ENCODE data around the gene ITIH6.

Gene ITIH6

DNA sequence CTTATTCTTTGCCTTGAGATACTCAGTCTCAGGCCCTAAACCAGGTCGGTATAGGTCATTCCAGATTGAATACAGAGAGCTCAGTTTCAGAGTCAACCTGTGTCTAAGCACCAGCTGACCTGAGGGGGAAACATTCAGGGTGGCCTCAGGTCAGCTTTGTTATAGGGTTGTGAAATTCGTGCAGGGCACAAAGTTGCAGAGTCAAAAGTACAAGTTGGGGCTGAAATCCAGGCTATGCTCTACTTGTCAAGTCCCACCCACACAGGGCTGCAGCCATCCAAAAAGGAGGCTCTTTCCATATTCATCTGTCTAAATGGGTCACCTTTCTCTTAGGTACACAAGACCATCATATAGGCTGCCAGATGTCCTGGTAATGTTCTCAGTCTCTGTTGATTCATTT, 89.7 kb downstream of the ITIH6 start:
- H3K27me3 ChIP-seq (ENCODE audit: control insufficient read depth, insufficient read depth, low read length) = no peaks in the 10 kb centered on the region
- no peak overlapping the region for H3K9ac ChIP-seq (ENCODE audit: low read depth, low read length)

More for the DNA sequence above, 89.7 kb downstream of the ITIH6 start:
- no peaks in the 10 kb centered on the region for H3K4me1 ChIP-seq (ENCODE audit: control insufficient read depth, insufficient read depth, low read length)
- no peaks in the 10 kb centered on the region for H3K9me3 ChIP-seq (ENCODE audit: control insufficient read depth, insufficient read depth, low read length)
- no peaks in the 10 kb centered on the region for H3K36me3 ChIP-seq (ENCODE audit: control insufficient read depth, insufficient read depth, low read length)
- no peak overlapping the region for H3K4me3 ChIP-seq (ENCODE audit: low read depth, low read length)

Measured in iPS-15b (cell line).